Measurements from ENCODE around the gene FGF2.
"Not testable (repeated sequence)": the region's sequence is repeated elsewhere in the genome, so short reads cannot be mapped to it uniquely, and the experiment has no call there.

Gene FGF2

GRCh38 chr4:122827258-122827878 is 737 bp downstream of the FGF2 start:
- peak; percentile 15 to 71 for DNase-seq (ENCODE audit: low spot score in 2 of 2)
- peak; percentile 60 for ATAC-seq
- H3K4me3 Mint-ChIP-seq, result peak overlapping the region; percentile 77
- no peak overlapping the region for H3K27ac Mint-ChIP-seq
- peaks cover 15% of the 10 kb centered on the region for H3K4me1 Mint-ChIP-seq
- no peaks in the 10 kb centered on the region for H3K9me3 Mint-ChIP-seq
- H3K36me3 Mint-ChIP-seq, result peaks cover 5% of the 10 kb centered on the region

GRCh38 chr4:122827879-122828601 is 1.4 kb downstream of the FGF2 start:
- H3K36me3 Mint-ChIP-seq, result peaks cover 5% of the 10 kb centered on the region
- no peaks in the 10 kb centered on the region for H3K9me3 Mint-ChIP-seq
- DNase-seq (ENCODE audit: low spot score in 2 of 2), result peak in 1 of 2 donors; percentile 54
- no peak overlapping the region for H3K27ac Mint-ChIP-seq
- ATAC-seq, result peak; percentile 87
- peaks cover 15% of the 10 kb centered on the region for H3K4me1 Mint-ChIP-seq
- H3K4me3 Mint-ChIP-seq, result peak overlapping the region; percentile 77

- Mint-ChIP-seq H3K36me3 (peaks cover 5% of the 10 kb centered on the region), H3K27ac (no peak overlapping the region)
- DNase-seq (ENCODE audit: low spot score in 2 of 2), result no peak
Measured at GRCh38 chr4:122830426-122831095, 3.9 kb downstream of the FGF2 start.

GRCh38 chr4:122831515-122832196 is 5.0 kb downstream of the FGF2 start:
- H3K9me3 Mint-ChIP-seq, result no peaks in the 10 kb centered on the region
- H3K36me3 Mint-ChIP-seq, result peaks cover 5% of the 10 kb centered on the region
- peaks cover 15% of the 10 kb centered on the region for H3K4me1 Mint-ChIP-seq
- H3K4me3 Mint-ChIP-seq, result no peak overlapping the region
- no peak for DNase-seq (ENCODE audit: low spot score in 2 of 2)
- no peak for ATAC-seq
- H3K27ac Mint-ChIP-seq, result no peak overlapping the region

More at GRCh38 chr4:122830426-122831095, 3.9 kb downstream of the FGF2 start:
- H3K4me3 Mint-ChIP-seq, result no peak overlapping the region
- no peaks in the 10 kb centered on the region for H3K9me3 Mint-ChIP-seq
- ATAC-seq, result no peak
- H3K4me1 Mint-ChIP-seq, result peaks cover 15% of the 10 kb centered on the region

- ATAC-seq (no peak), DNase-seq (ENCODE audit: low spot score in 2 of 2) (no peak)
- H3K36me3 Mint-ChIP-seq, result peaks cover 3% of the 10 kb centered on the region
- H3K9me3 Mint-ChIP-seq, result no peaks in the 10 kb centered on the region
- no peak overlapping the region for H3K4me3 Mint-ChIP-seq
- no peak overlapping the region for H3K27ac Mint-ChIP-seq
- peaks cover 8% of the 10 kb centered on the region for H3K4me1 Mint-ChIP-seq
Measured at GRCh38 chr4:122832732-122833131, 6.1 kb downstream of the FGF2 start.

- Mint-ChIP-seq H3K9me3 (no peaks in the 10 kb centered on the region), H3K4me3 (no peak overlapping the region), H3K27ac (no peak overlapping the region), H3K4me1 (no peaks in the 10 kb centered on the region), H3K36me3 (no peaks in the 10 kb centered on the region)
- no peak for DNase-seq (ENCODE audit: low spot score in 2 of 2)
- ATAC-seq, result no peak
Measured at GRCh38 chr4:122833999-122834398, 7.4 kb downstream of the FGF2 start.

- Mint-ChIP-seq H3K9me3 (no peaks in the 10 kb centered on the region), H3K27ac (no peak overlapping the region), H3K4me3 (no peak overlapping the region), H3K36me3 (no peaks in the 10 kb centered on the region), H3K4me1 (no peaks in the 10 kb centered on the region)
- DNase-seq (ENCODE audit: low spot score in 2 of 2) (no peak), ATAC-seq (no peak)
Measured at GRCh38 chr4:122836941-122837340, 10.3 kb downstream of the FGF2 start.

- no peak overlapping the region for H3K4me3 Mint-ChIP-seq
Measured at GRCh38 chr4:122838034-122838433, 11.4 kb downstream of the FGF2 start.

GRCh38 chr4:122842392-122842791 is 15.8 kb downstream of the FGF2 start:
- Mint-ChIP-seq H3K4me1 (no peaks in the 10 kb centered on the region), H3K9me3 (no peaks in the 10 kb centered on the region), H3K27ac (no peak overlapping the region), H3K36me3 (no peaks in the 10 kb centered on the region), H3K4me3 (no peak overlapping the region)
- DNase-seq (ENCODE audit: low spot score in 2 of 2), result no peak
- ATAC-seq, result no peak

More at GRCh38 chr4:122838034-122838433, 11.4 kb downstream of the FGF2 start:
- ATAC-seq, result no peak
- no peaks in the 10 kb centered on the region for H3K4me1 Mint-ChIP-seq
- no peaks in the 10 kb centered on the region for H3K36me3 Mint-ChIP-seq
- no peak overlapping the region for H3K27ac Mint-ChIP-seq
- H3K9me3 Mint-ChIP-seq, result no peaks in the 10 kb centered on the region
- DNase-seq (ENCODE audit: low spot score in 2 of 2), result no peak

GRCh38 chr4:122842984-122843531 is 16.4 kb downstream of the FGF2 start:
- DNase-seq (ENCODE audit: low spot score in 2 of 2), result no peak
- Mint-ChIP-seq H3K9me3 (no peaks in the 10 kb centered on the region), H3K4me1 (no peaks in the 10 kb centered on the region), H3K4me3 (no peak overlapping the region), H3K27ac (no peak overlapping the region), H3K36me3 (no peaks in the 10 kb centered on the region)
- ATAC-seq, result no peak

- H3K27ac Mint-ChIP-seq; H3K4me1 Mint-ChIP-seq; ATAC-seq; H3K4me3 Mint-ChIP-seq; DNase-seq (ENCODE audit: low spot score in 2 of 2); H3K9me3 Mint-ChIP-seq; H3K36me3 Mint-ChIP-seq: not testable (repeated sequence)
Measured at GRCh38 chr4:122844391-122844790, 17.8 kb downstream of the FGF2 start.

GRCh38 chr4:122845066-122845465 is 18.4 kb downstream of the FGF2 start:
- Mint-ChIP-seq H3K4me3 (no peak overlapping the region), H3K4me1 (no peaks in the 10 kb centered on the region), H3K36me3 (no peaks in the 10 kb centered on the region), H3K9me3 (no peaks in the 10 kb centered on the region), H3K27ac (no peak overlapping the region)
- DNase-seq (ENCODE audit: low spot score in 2 of 2) (no peak), ATAC-seq (no peak)

- no peaks in the 10 kb centered on the region for H3K4me1 Mint-ChIP-seq
- ATAC-seq (peak; percentile 61), DNase-seq (ENCODE audit: low spot score in 2 of 2) (no peak)
- H3K27ac Mint-ChIP-seq, result no peak overlapping the region
- no peaks in the 10 kb centered on the region for H3K36me3 Mint-ChIP-seq
- H3K9me3 Mint-ChIP-seq, result no peaks in the 10 kb centered on the region
- H3K4me3 Mint-ChIP-seq, result no peak overlapping the region
Measured at GRCh38 chr4:122845760-122846159, 19.1 kb downstream of the FGF2 start.

- no peaks in the 10 kb centered on the region for H3K4me1 Mint-ChIP-seq
- no peak overlapping the region for H3K27ac Mint-ChIP-seq
- H3K4me3 Mint-ChIP-seq, result no peak overlapping the region
- no peaks in the 10 kb centered on the region for H3K36me3 Mint-ChIP-seq
- no peak for DNase-seq (ENCODE audit: low spot score in 2 of 2)
- no peaks in the 10 kb centered on the region for H3K9me3 Mint-ChIP-seq
- no peak for ATAC-seq
Measured at GRCh38 chr4:122847931-122848330, 21.3 kb downstream of the FGF2 start.

- H3K27ac Mint-ChIP-seq; DNase-seq (ENCODE audit: low spot score in 2 of 2); H3K36me3 Mint-ChIP-seq; H3K9me3 Mint-ChIP-seq; H3K4me1 Mint-ChIP-seq; H3K4me3 Mint-ChIP-seq; ATAC-seq: not testable (repeated sequence)
Measured at GRCh38 chr4:122849789-122850188, 23.2 kb downstream of the FGF2 start.
